ENCODE results near the gene MYOZ1.
"Not testable (repeated sequence)": the region's sequence is repeated elsewhere in the genome, so short reads cannot be mapped to it uniquely, and the experiment has no call there.

DNA sequence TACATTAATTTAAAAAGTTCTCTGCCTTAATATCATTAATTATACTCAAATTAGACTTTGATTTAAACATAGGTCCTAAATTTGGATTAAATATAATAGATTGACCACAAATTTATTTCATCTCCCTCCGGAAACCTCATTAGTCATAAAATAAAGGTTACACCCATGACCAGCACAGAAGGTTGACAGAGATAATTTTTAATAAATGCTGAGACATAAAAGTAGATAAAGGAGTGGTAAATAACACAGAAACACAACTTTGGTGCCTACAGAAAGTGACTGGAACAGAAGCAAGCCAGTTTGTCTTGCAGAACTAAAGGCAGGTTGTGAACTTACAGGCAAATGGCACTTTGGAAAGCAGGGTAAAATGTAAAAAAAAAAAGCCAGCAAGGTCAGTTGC, 46.4 kb upstream of the MYOZ1 start:
- TF ChIP-seq, protein P1, sequence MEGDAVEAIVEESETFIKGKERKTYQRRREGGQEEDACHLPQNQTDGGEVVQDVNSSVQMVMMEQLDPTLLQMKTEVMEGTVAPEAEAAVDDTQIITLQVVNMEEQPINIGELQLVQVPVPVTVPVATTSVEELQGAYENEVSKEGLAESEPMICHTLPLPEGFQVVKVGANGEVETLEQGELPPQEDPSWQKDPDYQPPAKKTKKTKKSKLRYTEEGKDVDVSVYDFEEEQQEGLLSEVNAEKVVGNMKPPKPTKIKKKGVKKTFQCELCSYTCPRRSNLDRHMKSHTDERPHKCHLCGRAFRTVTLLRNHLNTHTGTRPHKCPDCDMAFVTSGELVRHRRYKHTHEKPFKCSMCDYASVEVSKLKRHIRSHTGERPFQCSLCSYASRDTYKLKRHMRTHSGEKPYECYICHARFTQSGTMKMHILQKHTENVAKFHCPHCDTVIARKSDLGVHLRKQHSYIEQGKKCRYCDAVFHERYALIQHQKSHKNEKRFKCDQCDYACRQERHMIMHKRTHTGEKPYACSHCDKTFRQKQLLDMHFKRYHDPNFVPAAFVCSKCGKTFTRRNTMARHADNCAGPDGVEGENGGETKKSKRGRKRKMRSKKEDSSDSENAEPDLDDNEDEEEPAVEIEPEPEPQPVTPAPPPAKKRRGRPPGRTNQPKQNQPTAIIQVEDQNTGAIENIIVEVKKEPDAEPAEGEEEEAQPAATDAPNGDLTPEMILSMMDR (IDR thresholded peaks at IDR 0.05; ENCODE audit: insufficient read depth, low read length, poor library complexity, severe bottlenecking) = not testable (repeated sequence)
- not testable (repeated sequence) for TF ChIP-seq EZH2phosphoT487 (conservative IDR thresholded peaks at IDR 0.05; ENCODE audit: low read length)

Data from SU-DHL-6 (cell line).